Subcutaneous adipose tissue (tissue), 4 donors: Measurements from ENCODE around the gene POLR2E. TPM values are rescaled to one million over a fixed set of nuclear protein-coding genes. Genes with fewer than 3 reads are reported as not detected.

ENCODE experiments used
- CTCF ChIP-seq: fragments of 450-650 bp; IDR thresholded peaks from one replicate; pipeline ENCODE4 v1.5.1; 2016; ENCODE audit warnings: low read depth, mild to moderate bottlenecking, control low read depth, antibody characterized with exemption, moderate library complexity
- total RNA-seq, 4 donors: library from RNA; depleted of rRNA; stranded (reverse); fragments of >200 nt; gene quantifications; one replicate each; pipeline ENCODE4 v1.1.0, GENCODE V29; 2016

POLR2E gene
- total RNA-seq, 4 donors from 2014 or later, result 81.8 to 302 (median 127) TPM

GRCh38 chr19:1103132-1103707 lies 8.0 kb upstream of the POLR2E start:
- TF ChIP-seq CTCF, result no peak

GRCh38 chr19:1102407-1103131 lies 7.4 kb upstream of the POLR2E start:
- no peak for TF ChIP-seq CTCF

- TF ChIP-seq CTCF, result no peak
Observed at GRCh38 chr19:1101337-1101698, 6.1 kb upstream of the POLR2E start.

GRCh38 chr19:1098177-1099051 lies 3.2 kb upstream of the POLR2E start:
- TF ChIP-seq CTCF, result no peak

- no peak for TF ChIP-seq CTCF
Observed at GRCh38 chr19:1097810-1098176, 2.6 kb upstream of the POLR2E start.

- TF ChIP-seq CTCF, result no peak
Observed at GRCh38 chr19:1094655-1094977, 559 bp downstream of the POLR2E start.
